ENCODE results near the gene SPG11. TPM values are rescaled to one million over a fixed set of nuclear protein-coding genes. Genes with fewer than 3 reads are reported as not detected.
A peak's percentile ranks its signal among the peaks of the same experiment; 100 is the strongest.
"Not testable (repeated sequence)": the region's sequence is repeated elsewhere in the genome, so short reads cannot be mapped to it uniquely, and the experiment has no call there.

Gene SPG11
- total and polyA plus RNA-seq, 9 donors: 28.5 to 48.2 (median 39.3) TPM

DNA sequence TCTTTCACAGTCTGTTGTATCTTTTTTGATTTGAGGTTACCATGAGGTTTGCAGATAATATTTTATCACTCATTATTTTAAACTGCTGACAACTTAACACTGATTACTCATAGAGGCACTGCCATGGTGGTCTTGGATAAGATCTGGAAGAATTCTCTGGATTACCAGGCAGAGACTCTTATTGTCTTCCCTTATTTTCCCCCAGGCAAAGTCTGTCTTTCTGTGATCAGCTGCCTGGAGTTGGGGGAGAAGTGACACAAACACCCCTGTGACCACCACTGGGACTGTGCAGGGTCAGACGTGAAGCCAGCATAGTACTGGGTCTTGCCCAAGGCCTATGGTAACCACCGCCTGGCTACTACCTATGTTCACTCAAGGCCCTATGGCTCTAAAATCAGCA lies 42.9 kb upstream of the SPG11 start:
- no peak overlapping the region for H3K4me3 ChIP-seq (ENCODE audit: low read length)
- DNase-seq: no peak
- no peaks in the 10 kb centered on the region for H3K27me3 ChIP-seq (ENCODE audit: control insufficient read depth, insufficient read depth, low read length)
- H3K9me3 ChIP-seq (replicated peaks; ENCODE audit: control insufficient read depth, low read depth, low read length): no peaks in the 10 kb centered on the region
- no peak overlapping the region for H3K27ac ChIP-seq (ENCODE audit: low read length)
- no CpG with 5 or more reads among the region's 2 CpGs for WGBS (ENCODE audit: insufficient coverage)
- H3K36me3 ChIP-seq (ENCODE audit: control insufficient read depth, insufficient read depth, low read length): no peaks in the 10 kb centered on the region
- peaks cover 3% of the 10 kb centered on the region for H3K4me1 ChIP-seq (ENCODE audit: control insufficient read depth, insufficient read depth, low read length)

DNA sequence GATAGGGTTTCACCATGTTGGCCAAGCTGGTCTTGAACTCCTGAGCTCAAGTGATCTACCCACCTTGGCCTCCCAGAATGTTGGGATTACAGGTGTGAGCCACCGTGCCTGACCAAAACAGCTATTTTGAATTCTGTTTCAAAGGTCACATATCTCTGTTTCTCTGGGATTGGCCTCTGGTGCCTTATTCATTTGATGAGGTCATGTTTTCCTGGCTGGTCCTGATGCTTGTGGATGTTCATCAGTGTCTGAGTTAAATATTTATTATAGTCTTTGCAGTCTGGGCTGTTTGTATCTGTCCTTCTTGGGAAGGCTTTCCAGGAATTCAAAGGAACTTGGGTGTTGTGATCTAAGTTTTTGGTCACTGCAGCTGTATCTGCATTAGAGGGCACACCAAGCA lies 42.5 kb upstream of the SPG11 start:
- H3K27me3 ChIP-seq (ENCODE audit: control insufficient read depth, insufficient read depth, low read length): no peaks in the 10 kb centered on the region
- H3K4me3 ChIP-seq (ENCODE audit: low read length): no peak overlapping the region
- no peak for DNase-seq
- WGBS (ENCODE audit: insufficient coverage): 86% methylated on average over 1 of the region's 1 CpG
- no peak overlapping the region for H3K27ac ChIP-seq (ENCODE audit: low read length)
- H3K36me3 ChIP-seq (ENCODE audit: control insufficient read depth, insufficient read depth, low read length): no peaks in the 10 kb centered on the region
- H3K9me3 ChIP-seq (replicated peaks; ENCODE audit: control insufficient read depth, low read depth, low read length): no peaks in the 10 kb centered on the region
- peaks cover 3% of the 10 kb centered on the region for H3K4me1 ChIP-seq (ENCODE audit: control insufficient read depth, insufficient read depth, low read length)

- not testable (repeated sequence) for H3K4me3 ChIP-seq (ENCODE audit: low read length); H3K27ac ChIP-seq (ENCODE audit: low read length); H3K27me3 ChIP-seq (ENCODE audit: control insufficient read depth, insufficient read depth, low read length); H3K9me3 ChIP-seq (replicated peaks; ENCODE audit: control insufficient read depth, low read depth, low read length); H3K4me1 ChIP-seq (ENCODE audit: control insufficient read depth, insufficient read depth, low read length); DNase-seq; H3K36me3 ChIP-seq (ENCODE audit: control insufficient read depth, insufficient read depth, low read length)
Observed at GRCh38 chr15:44700676-44701075, 37.2 kb upstream of the SPG11 start.

DNA sequence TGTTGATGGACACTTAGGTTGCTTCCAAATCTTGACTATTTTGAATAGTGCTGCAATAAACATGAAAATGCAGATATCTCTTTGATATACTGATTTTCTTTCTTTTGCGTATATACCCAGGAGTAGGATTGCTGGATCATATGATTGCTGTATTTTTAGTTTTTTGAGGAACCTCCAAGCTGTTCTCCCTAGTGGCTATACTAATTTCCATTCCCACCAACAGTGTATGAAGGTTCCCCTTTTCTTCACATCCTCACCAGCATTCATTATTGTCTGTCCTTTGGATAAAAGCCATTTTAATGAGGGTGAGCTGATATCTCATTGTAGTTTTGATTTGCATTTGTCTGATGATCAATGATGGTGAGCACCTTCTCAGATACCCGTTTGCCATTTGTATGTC lies 35.2 kb upstream of the SPG11 start:
- H3K9me3 ChIP-seq (replicated peaks; ENCODE audit: control insufficient read depth, low read depth, low read length): no peaks in the 10 kb centered on the region
- no peaks in the 10 kb centered on the region for H3K36me3 ChIP-seq (ENCODE audit: control insufficient read depth, insufficient read depth, low read length)
- peak; percentile 42 for DNase-seq
- no CpG with 5 or more reads among the region's 2 CpGs for WGBS (ENCODE audit: insufficient coverage)
- H3K27me3 ChIP-seq (ENCODE audit: control insufficient read depth, insufficient read depth, low read length): no peaks in the 10 kb centered on the region
- H3K27ac ChIP-seq (ENCODE audit: low read length): no peak overlapping the region
- no peak overlapping the region for H3K4me3 ChIP-seq (ENCODE audit: low read length)
- no peaks in the 10 kb centered on the region for H3K4me1 ChIP-seq (ENCODE audit: control insufficient read depth, insufficient read depth, low read length)

GRCh38 chr15:44697014-44697413 lies 33.6 kb upstream of the SPG11 start:
- Histone ChIP-seq H3K27ac (ENCODE audit: low read length) (no peak overlapping the region), H3K4me1 (ENCODE audit: control insufficient read depth, insufficient read depth, low read length) (no peaks in the 10 kb centered on the region), H3K9me3 (replicated peaks; ENCODE audit: control insufficient read depth, low read depth, low read length) (no peaks in the 10 kb centered on the region), H3K4me3 (ENCODE audit: low read length) (no peak overlapping the region), H3K27me3 (ENCODE audit: control insufficient read depth, insufficient read depth, low read length) (no peaks in the 10 kb centered on the region), H3K36me3 (ENCODE audit: control insufficient read depth, insufficient read depth, low read length) (no peaks in the 10 kb centered on the region)
- DNase-seq: no peak

- Histone ChIP-seq H3K27me3 (ENCODE audit: control insufficient read depth, insufficient read depth, low read length) (no peaks in the 10 kb centered on the region), H3K4me3 (ENCODE audit: low read length) (no peak overlapping the region), H3K9me3 (replicated peaks; ENCODE audit: control insufficient read depth, low read depth, low read length) (no peaks in the 10 kb centered on the region), H3K36me3 (ENCODE audit: control insufficient read depth, insufficient read depth, low read length) (no peaks in the 10 kb centered on the region), H3K27ac (ENCODE audit: low read length) (no peak overlapping the region), H3K4me1 (ENCODE audit: control insufficient read depth, insufficient read depth, low read length) (no peaks in the 10 kb centered on the region)
- no CpG with 5 or more reads among the region's 3 CpGs for WGBS (ENCODE audit: insufficient coverage)
- DNase-seq: no peak
Observed at GRCh38 chr15:44695294-44695693, 31.8 kb upstream of the SPG11 start.

DNA sequence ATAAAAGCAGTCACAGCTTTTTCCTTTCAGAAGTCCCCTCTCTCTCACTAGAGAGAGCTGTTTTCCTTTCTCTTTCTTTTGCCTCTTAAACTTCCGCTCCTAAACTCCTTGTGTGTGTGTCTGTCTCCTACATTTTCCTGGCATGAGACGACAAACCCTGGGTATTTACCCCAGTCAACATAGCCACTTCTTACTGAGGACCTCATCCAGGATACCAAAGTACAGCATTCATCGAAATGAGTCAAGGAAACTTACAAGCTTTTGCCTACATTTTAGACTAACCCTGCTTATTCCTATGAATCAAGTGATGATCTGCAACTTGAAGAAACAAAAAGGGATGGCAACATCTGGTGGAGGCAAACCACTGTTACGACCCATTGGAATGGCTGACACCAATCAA lies 31.0 kb upstream of the SPG11 start:
- WGBS (ENCODE audit: insufficient coverage): 84% methylated on average over 3 of the region's 4 CpGs
- no peaks in the 10 kb centered on the region for H3K4me1 ChIP-seq (ENCODE audit: control insufficient read depth, insufficient read depth, low read length)

GRCh38 chr15:44692659-44693058 lies 29.2 kb upstream of the SPG11 start:
- H3K36me3 ChIP-seq (ENCODE audit: control insufficient read depth, insufficient read depth, low read length): no peaks in the 10 kb centered on the region
- no CpG with 5 or more reads among the region's 1 CpG for WGBS (ENCODE audit: insufficient coverage)
- no peak overlapping the region for H3K4me3 ChIP-seq (ENCODE audit: low read length)
- H3K9me3 ChIP-seq (replicated peaks; ENCODE audit: control insufficient read depth, low read depth, low read length): no peaks in the 10 kb centered on the region
- H3K27ac ChIP-seq (ENCODE audit: low read length): no peak overlapping the region
- H3K4me1 ChIP-seq (ENCODE audit: control insufficient read depth, insufficient read depth, low read length): no peaks in the 10 kb centered on the region
- H3K27me3 ChIP-seq (ENCODE audit: control insufficient read depth, insufficient read depth, low read length): no peaks in the 10 kb centered on the region
- no peak for DNase-seq

More for the DNA sequence above, 31.0 kb upstream of the SPG11 start:
- H3K9me3 ChIP-seq (replicated peaks; ENCODE audit: control insufficient read depth, low read depth, low read length): no peaks in the 10 kb centered on the region
- no peaks in the 10 kb centered on the region for H3K36me3 ChIP-seq (ENCODE audit: control insufficient read depth, insufficient read depth, low read length)
- no peak for DNase-seq
- no peaks in the 10 kb centered on the region for H3K27me3 ChIP-seq (ENCODE audit: control insufficient read depth, insufficient read depth, low read length)
- H3K4me3 ChIP-seq (ENCODE audit: low read length): no peak overlapping the region
- no peak overlapping the region for H3K27ac ChIP-seq (ENCODE audit: low read length)

GRCh38 chr15:44690245-44690644 lies 26.8 kb upstream of the SPG11 start:
- not testable (repeated sequence) for H3K4me1 ChIP-seq (ENCODE audit: control insufficient read depth, insufficient read depth, low read length); DNase-seq
- WGBS (ENCODE audit: insufficient coverage): 57% methylated on average over 1 of the region's 1 CpG

DNA sequence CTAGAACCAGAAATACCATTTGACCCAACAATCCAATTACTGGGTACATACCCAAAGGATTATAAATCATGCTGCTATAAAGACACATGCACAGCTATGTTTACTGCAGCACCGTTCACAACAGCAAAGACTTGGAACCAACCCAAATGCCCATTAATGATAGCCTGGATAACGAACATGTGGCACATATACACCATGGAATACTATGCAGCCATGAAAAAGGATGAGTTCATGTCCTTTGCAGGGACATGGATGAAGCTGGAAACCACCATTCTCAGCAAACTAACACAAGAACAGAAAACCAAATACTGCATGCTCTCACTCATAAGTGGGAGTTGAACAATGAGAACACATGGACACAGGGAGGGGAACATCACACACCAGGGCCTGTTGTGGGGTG lies 25.9 kb upstream of the SPG11 start:
- not testable (repeated sequence) for DNase-seq; H3K27me3 ChIP-seq (ENCODE audit: control insufficient read depth, insufficient read depth, low read length)
- WGBS (ENCODE audit: insufficient coverage): no CpG with 5 or more reads among the region's 2 CpGs

More at GRCh38 chr15:44690245-44690644, 26.8 kb upstream of the SPG11 start:
- not testable (repeated sequence) for H3K4me3 ChIP-seq (ENCODE audit: low read length); H3K36me3 ChIP-seq (ENCODE audit: control insufficient read depth, insufficient read depth, low read length); H3K27ac ChIP-seq (ENCODE audit: low read length); H3K9me3 ChIP-seq (replicated peaks; ENCODE audit: control insufficient read depth, low read depth, low read length); H3K27me3 ChIP-seq (ENCODE audit: control insufficient read depth, insufficient read depth, low read length)

DNA sequence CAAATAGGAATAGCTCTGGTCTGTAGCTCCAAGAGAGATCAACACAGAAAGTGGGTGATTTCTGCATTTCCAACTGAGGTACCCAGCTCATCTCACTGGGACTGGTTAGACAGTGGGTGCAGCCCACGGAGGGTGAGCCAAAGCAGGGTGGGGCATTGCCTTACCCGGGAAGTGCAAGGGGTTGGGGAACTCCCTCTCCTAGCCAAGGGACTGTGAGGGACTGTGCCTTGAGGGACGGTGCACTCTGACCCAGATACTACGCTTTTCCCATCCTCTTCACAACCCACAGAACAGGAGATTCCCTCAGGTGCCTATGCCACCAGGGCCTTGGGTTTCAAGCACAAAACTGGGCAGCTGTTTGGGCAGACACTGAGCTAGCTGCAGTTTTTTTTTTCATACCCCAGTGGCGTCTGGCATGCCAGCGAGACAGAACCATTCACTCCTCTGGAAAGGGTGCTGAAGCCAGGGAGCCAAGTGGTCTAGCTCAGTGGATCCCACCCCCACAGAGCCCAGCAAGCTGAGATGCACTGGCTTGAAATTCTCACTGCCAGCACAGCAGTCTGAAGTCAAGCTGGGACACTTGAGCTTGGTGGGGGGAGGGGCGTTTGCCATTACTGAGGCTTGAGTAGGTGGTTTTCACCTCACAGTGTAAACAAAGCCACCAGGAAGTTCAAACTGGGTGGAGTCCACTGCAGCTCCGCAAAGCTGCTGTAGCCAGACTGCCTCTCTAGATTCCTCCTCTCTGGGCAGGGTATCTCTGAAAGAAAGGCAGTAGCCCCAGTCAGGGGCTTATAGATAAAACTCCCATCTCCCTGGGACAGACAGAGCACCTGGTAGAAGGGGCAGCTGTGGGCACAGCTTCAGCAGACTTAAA lies 19.6 kb upstream of the SPG11 start:
- H3K36me3 ChIP-seq (ENCODE audit: control insufficient read depth, insufficient read depth, low read length); H3K9me3 ChIP-seq (replicated peaks; ENCODE audit: control insufficient read depth, low read depth, low read length); H3K27ac ChIP-seq (ENCODE audit: low read length); H3K4me3 ChIP-seq (ENCODE audit: low read length); H3K4me1 ChIP-seq (ENCODE audit: control insufficient read depth, insufficient read depth, low read length); H3K27me3 ChIP-seq (ENCODE audit: control insufficient read depth, insufficient read depth, low read length): not testable (repeated sequence)
- DNase-seq: peak; percentile 14
- 54% methylated on average over 3 of the region's 8 CpGs for WGBS (ENCODE audit: insufficient coverage)

More for the DNA sequence above, 25.9 kb upstream of the SPG11 start:
- not testable (repeated sequence) for H3K4me3 ChIP-seq (ENCODE audit: low read length); H3K36me3 ChIP-seq (ENCODE audit: control insufficient read depth, insufficient read depth, low read length); H3K9me3 ChIP-seq (replicated peaks; ENCODE audit: control insufficient read depth, low read depth, low read length); H3K27ac ChIP-seq (ENCODE audit: low read length); H3K4me1 ChIP-seq (ENCODE audit: control insufficient read depth, insufficient read depth, low read length)
